SH-SY5Y (cell line): Measurements from ENCODE around the gene TM7SF3.

Source experiments
- GATA2 ChIP-seq: IDR thresholded peaks from 2 replicates; pipeline ENCODE4 v1.6.1; 2011; ENCODE audit warnings: mild to moderate bottlenecking, low read depth, low read length
- GATA3 ChIP-seq: IDR thresholded peaks from 2 replicates; pipeline ENCODE4 v1.6.1; 2011; ENCODE audit warnings: low read depth, mild to moderate bottlenecking, low read length, moderate library complexity

GRCh38 chr12:26939953-26940352 is 74.2 kb downstream of the TM7SF3 start:
- TF ChIP-seq GATA2, result no peak
- TF ChIP-seq GATA3, result no peak
